SK-N-SH treated with all-trans-retinoic acid at 6 μM for 48 hours (cell line): ENCODE results near the gene CGB7.

ENCODE experiments used
- ATAC-seq: fragments of 200-7000 bp; cut with Tn5 transposase; 3 replicates; pipeline ENCODE4 v1.9.1; 2020; ENCODE audit warnings: mild to moderate bottlenecking, moderate library complexity
- ARNTL ChIP-seq: fragments of 450-650 bp; formaldehyde crosslinking; IDR thresholded peaks from 2 replicates; pipeline ENCODE4 v1.5.0; 2020; ENCODE audit warnings: low read depth, mild to moderate bottlenecking, moderate library complexity, borderline replicate concordance
- BACH2 ChIP-seq: fragments of 250-450 bp; sonication (Bioruptor Pico); IDR thresholded peaks from 2 replicates; pipeline ENCODE4 v1.9.0; 2021; ENCODE audit warnings: mild to moderate bottlenecking, borderline replicate concordance
- CREB5 ChIP-seq: fragments of 250-450 bp; sonication (Bioruptor Pico); IDR thresholded peaks from 2 replicates; pipeline ENCODE4 v1.5.1; 2020; ENCODE audit warnings: low read depth, mild to moderate bottlenecking, moderate library complexity
- CSDC2 ChIP-seq: fragments of 250-450 bp; sonication (Bioruptor Pico); IDR thresholded peaks from 2 replicates; pipeline ENCODE4 v1.5.0; 2020; ENCODE audit warnings: mild to moderate bottlenecking, moderate library complexity
- ESRRG ChIP-seq: fragments of 250-450 bp; sonication (Bioruptor Pico); IDR thresholded peaks from 2 replicates; pipeline ENCODE4 v1.6.1; 2021; ENCODE audit warnings: mild to moderate bottlenecking
- GLIS3 ChIP-seq: fragments of 250-450 bp; sonication (Bioruptor Pico); IDR thresholded peaks from 2 replicates; pipeline ENCODE4 v1.5.0; 2020; ENCODE audit warnings: mild to moderate bottlenecking, moderate library complexity
- OSR1 ChIP-seq: fragments of 250-450 bp; sonication (Bioruptor Pico); IDR thresholded peaks from 2 replicates; pipeline ENCODE4 v1.8.0; 2022; ENCODE audit warnings: moderate library complexity, mild to moderate bottlenecking, inconsistent platforms
- PATZ1 ChIP-seq: fragments of 250-450 bp; sonication (Bioruptor Pico); IDR thresholded peaks from 2 replicates; pipeline ENCODE4 v1.8.0; 2020; ENCODE audit warnings: mild to moderate bottlenecking, moderate library complexity, borderline replicate concordance
- POU6F1 ChIP-seq: fragments of 250-450 bp; sonication (Bioruptor Pico); IDR thresholded peaks from 2 replicates; pipeline ENCODE4 v1.8.0; 2021; ENCODE audit warnings: low read depth, mild to moderate bottlenecking, moderate library complexity, borderline replicate concordance
- PPARA ChIP-seq: fragments of 250-450 bp; sonication (Bioruptor Pico); IDR thresholded peaks from 2 replicates; pipeline ENCODE4 v1.5.0; 2020; ENCODE audit warnings: mild to moderate bottlenecking, borderline replicate concordance
- RARB ChIP-seq: fragments of 250-450 bp; sonication (Bioruptor Pico); IDR thresholded peaks from 2 replicates; pipeline ENCODE4 v1.8.0; 2021; ENCODE audit warnings: mild to moderate bottlenecking, moderate library complexity
- SNAI2 ChIP-seq: fragments of 250-450 bp; sonication (Bioruptor Pico); IDR thresholded peaks from 2 replicates; pipeline ENCODE4 v1.5.0; 2020; ENCODE audit warnings: mild to moderate bottlenecking, moderate library complexity
- TSHZ2 ChIP-seq: fragments of 250-450 bp; sonication (Bioruptor Pico); IDR thresholded peaks from 2 replicates; pipeline ENCODE4 v1.5.0; 2020; ENCODE audit warnings: mild to moderate bottlenecking, moderate library complexity
- ZC3H10 ChIP-seq: fragments of 250-450 bp; sonication (Bioruptor Pico); IDR thresholded peaks from 2 replicates; pipeline ENCODE4 v1.5.1; 2021; ENCODE audit warnings: mild to moderate bottlenecking, moderate library complexity
- ZFP3 ChIP-seq: fragments of 250-450 bp; sonication (Bioruptor Pico); IDR thresholded peaks from 2 replicates; pipeline ENCODE4 v1.5.0; 2020; ENCODE audit warnings: mild to moderate bottlenecking, moderate library complexity
- ZFP30 ChIP-seq: fragments of 450-650 bp; formaldehyde crosslinking; IDR thresholded peaks from 2 replicates; pipeline ENCODE4 v1.5.0; 2022; ENCODE audit warnings: mild to moderate bottlenecking, moderate library complexity
- ZNF565 ChIP-seq: fragments of 450-650 bp; formaldehyde crosslinking; conservative IDR thresholded peaks from 2 replicates; pipeline ENCODE4 v1.5.0; 2020; ENCODE audit warnings: low read depth, mild to moderate bottlenecking, moderate library complexity
- ZNF8 ChIP-seq: fragments of 450-650 bp; formaldehyde crosslinking; IDR thresholded peaks from 2 replicates; pipeline ENCODE4 v1.5.0; 2020; ENCODE audit warnings: mild to moderate bottlenecking, moderate library complexity

The CGB7 gene

GRCh38 chr19:49019242-49019932, 38.2 kb downstream of the CGB7 start (continued):
- no peak for TF ChIP-seq POU6F1 (CRISPR knock-in tag)
- TF ChIP-seq OSR1: no peak
- TF ChIP-seq BACH2 (CRISPR knock-in tag): no peak
- TF ChIP-seq CSDC2 (CRISPR knock-in tag): no peak

GRCh38 chr19:49018388-49019241, 38.9 kb downstream of the CGB7 start:
- peak; percentile 9 for ATAC-seq

GRCh38 chr19:49017666-49018351, 39.7 kb downstream of the CGB7 start:
- peak; percentile 80 for ATAC-seq
- TF ChIP-seq GLIS3 (peak; percentile 53; the same call in 1 of the 2 replicates), CREB5 (CRISPR knock-in tag) (no peak), TSHZ2 (CRISPR knock-in tag) (no peak), PPARA (no peak), ZFP3 (no peak), ZFP30 (no peak)

GRCh38 chr19:49017041-49017665, 40.4 kb downstream of the CGB7 start, which contains the start of gene LHB:
Gene LHB (minus strand): TSS chr19:49017091. CDS start chr19:49017081, 10 bp downstream.
- TF ChIP-seq ZFP30 (no peak), ARNTL (no peak), CREB5 (CRISPR knock-in tag) (no peak), ZC3H10 (CRISPR knock-in tag) (no peak), ESRRG (CRISPR knock-in tag) (no peak), TSHZ2 (CRISPR knock-in tag) (no peak), PATZ1 (no peak), RARB (CRISPR knock-in tag) (no peak), ZNF565 (no peak), OSR1 (no peak), ZFP3 (no peak), PPARA (no peak), SNAI2 (no peak), ZNF8 (CRISPR knock-in tag) (no peak)

More at GRCh38 chr19:49017041-49017665, 40.4 kb downstream of the CGB7 start, which contains the start of gene LHB:
- no peak for ATAC-seq
